Fibroblast of lung (primary cell): ENCODE measurements around the gene USP11.

Source experiments
- CTCF ChIP-seq, 2 donors: IDR thresholded peaks in 1 of 2; conservative IDR thresholded peaks in 1 of 2; 1 replicate in 1 of 2; 2 replicates in 1 of 2; pipeline ENCODE4 v1.5.1; 2011 to 2012; ENCODE audit warnings: low read length in 2 of 2, control low read depth in 1 of 2, inconsistent platforms in 1 of 2, low read depth in 1 of 2, mild to moderate bottlenecking in 1 of 2
- EZH2 ChIP-seq: IDR thresholded peaks from 2 replicates; pipeline ENCODE4 v1.5.1; 2012; ENCODE audit warnings: low read length, control low read depth, mild to moderate bottlenecking; ENCODE audit errors: missing control alignments

- no peak for TF ChIP-seq CTCF (conservative IDR thresholded peaks at IDR 0.05 in 1 of 2, IDR thresholded peaks at IDR 0.05 in 1 of 2; ENCODE audit: low read depth in 1 of 2, low read length in 2 of 2)
- TF ChIP-seq EZH2: no peak
Observed at GRCh38 chrX:47244676-47245075, 11.9 kb downstream of the USP11 start.
